GM12878 (cell line): Measurements from ENCODE around the gene UXS1. TPM values are rescaled to one million over a fixed set of nuclear protein-coding genes. Genes with fewer than 3 reads are reported as not detected.

ENCODE experiments used
- ATAC-seq: fragments of 200-7000 bp; cut with Tn5 transposase; 3 replicates; pipeline ENCODE4 v1.9.1; 2020; ENCODE audit warnings: mild to moderate bottlenecking, moderate library complexity
- BruUV-seq: library from RNA; stranded (reverse); fragments of 400-500 nt; replicated peaks from 2 replicates; lab custom pipeline; 2021; lab: Mats Ljungman, UMichigan
- CTCF ChIA-PET: fragments of 300-600 bp; sonication (Branson Sonifier 250); formaldehyde crosslinking; extraction: SDS; loops from one replicate; lab custom pipeline; 2021; ENCODE audit warnings: inconsistent platforms; lab: Yijun Ruan, JAX
- POLR2A ChIA-PET: fragments of 350-600 bp; formaldehyde crosslinking; extraction: SDS; loops from one replicate; lab custom pipeline; 2021; ENCODE audit warnings: inconsistent platforms; lab: Charles Lee
- RAD21 ChIA-PET: fragments of 300-600 bp; sonication (Branson Sonifier 250); formaldehyde crosslinking; loops from one replicate; lab custom pipeline; 2023; ENCODE audit warnings: antibody characterized with exemption; ENCODE audit not compliant: unreplicated experiment; lab: Charles Lee
- SMC1A ChIA-PET: fragments of 300-600 bp; sonication (Branson Sonifier 250); formaldehyde crosslinking; loops from one replicate; lab custom pipeline; 2023; ENCODE audit not compliant: unreplicated experiment, uncharacterized antibody; lab: Charles Lee
- DNase-seq: peaks from one replicate; pipeline ENCODE4 v3.0.0-alpha.2; 2011; ENCODE audit warnings: low read depth, low spot score
- FAIRE-seq: peaks from 3 replicates; lab custom pipeline; 2011; peaks lifted over from hg19 to GRCh38; lab: Jason Lieb, UNC
- H2AFZ ChIP-seq: 2 replicates; pipeline ENCODE4 v1.6.0; 2011; ENCODE audit warnings: low read depth, low read length, control low read depth; ENCODE audit not compliant: control insufficient read depth
- H3K27ac ChIP-seq: 2 replicates; pipeline ENCODE4 v1.5.1; 2011; ENCODE audit warnings: control low read depth; ENCODE audit not compliant: control insufficient read depth, insufficient read depth
- H3K27me3 ChIP-seq, 2 experiments: replicated peaks in 1 of 2; 2 replicates each; pipeline versions ENCODE4 v1.6.0 to v1.6.1; 2011; ENCODE audit warnings: low read length in 1 of 2; ENCODE audit not compliant: control insufficient read depth in 2 of 2, insufficient read depth in 2 of 2
- H3K36me3 ChIP-seq, 2 experiments: 2 replicates each; pipeline ENCODE4 v1.5.1; 2011; ENCODE audit warnings: low read length in 1 of 2; ENCODE audit not compliant: control insufficient read depth in 2 of 2, insufficient read depth in 2 of 2
- H3K4me1 ChIP-seq: 2 replicates; pipeline ENCODE4 v1.6.1; 2011; ENCODE audit warnings: mild to moderate bottlenecking, low read length, moderate library complexity, mixed read lengths; ENCODE audit not compliant: control insufficient read depth, insufficient read depth
- H3K4me2 ChIP-seq: 2 replicates; pipeline ENCODE4 v1.6.0; 2011; ENCODE audit warnings: control low read depth; ENCODE audit not compliant: control insufficient read depth, insufficient read depth
- H3K4me3 ChIP-seq: fragments of 200-600 bp; sonication (generic); 2 replicates; pipeline ENCODE4 v1.5.1; 2016
- H3K79me2 ChIP-seq: 2 replicates; pipeline ENCODE4 v1.6.0; 2011; ENCODE audit warnings: low read length; ENCODE audit not compliant: control insufficient read depth, insufficient read depth
- H3K9ac ChIP-seq: 2 replicates; pipeline ENCODE4 v1.8.0; 2011; ENCODE audit warnings: low read length, control low read depth, mixed read lengths; ENCODE audit not compliant: control insufficient read depth, insufficient read depth
- H3K9me3 ChIP-seq: replicated peaks from 3 replicates; pipeline ENCODE4 v1.5.1; 2011; ENCODE audit warnings: mild to moderate bottlenecking, low read length; ENCODE audit not compliant: control insufficient read depth, insufficient read depth
- H4K20me1 ChIP-seq: 2 replicates; pipeline ENCODE4 v1.6.0; 2011; ENCODE audit not compliant: control insufficient read depth, insufficient read depth
- BACH1 ChIP-seq: fragments of 450-650 bp; IDR thresholded peaks from 2 replicates; pipeline ENCODE4 v1.6.1; 2017; ENCODE audit warnings: mild to moderate bottlenecking, borderline replicate concordance
- MTA3 ChIP-seq: IDR thresholded peaks from 2 replicates; pipeline ENCODE4 v1.6.1; 2012; ENCODE audit warnings: low read length, inconsistent platforms, borderline replicate concordance
- PAX5 ChIP-seq: IDR thresholded peaks from 2 replicates; pipeline ENCODE4 v1.6.1; 2011; ENCODE audit warnings: low read depth, low read length, borderline replicate concordance
- POLR2AphosphoS2 ChIP-seq: IDR thresholded peaks from 2 replicates; pipeline ENCODE4 v1.6.1; 2011; ENCODE audit warnings: low read depth, mild to moderate bottlenecking, low read length, improper control_type of control experiment, moderate library complexity
- RBBP5 ChIP-seq: fragments of 200-600 bp; sonication (generic); conservative IDR thresholded peaks from 2 replicates; pipeline ENCODE4 v1.6.1; 2016
- SKIL ChIP-seq: fragments of 450-650 bp; IDR thresholded peaks from 2 replicates; pipeline ENCODE4 v1.6.1; 2017; ENCODE audit warnings: mild to moderate bottlenecking, low read depth, inconsistent platforms; ENCODE audit not compliant: poor library complexity, severe bottlenecking
- SMAD5 ChIP-seq: IDR thresholded peaks from 2 replicates; pipeline ENCODE4 v1.6.1; 2016; ENCODE audit warnings: antibody characterized with exemption, low read depth
- ZZZ3 ChIP-seq: IDR thresholded peaks from 2 replicates; pipeline ENCODE4 v1.6.1; 2011; ENCODE audit warnings: low read depth; ENCODE audit not compliant: control insufficient read depth, insufficient read length
- WGBS: methylation state at CpG from one replicate; pipeline ENCODE4 v1.1.6; 2016; ENCODE audit warnings: low lambda C conversion rate; ENCODE audit not compliant: insufficient replicate concordance, insufficient coverage; ENCODE audit errors: missing lambda C conversion rate; 5-methylcytosine and 5-hydroxymethylcytosine counted together
- in situ Hi-C: fragments of 300-500 bp; cut with MboI; formaldehyde crosslinking; loops from 9 replicates; pipeline ENCODE4 v1.14.3; 2018; ENCODE audit warnings: mixed read lengths
- intact Hi-C: fragments of 100-400 bp; cut with micrococcal nuclease; formaldehyde crosslinking; loops from one replicate; pipeline ENCODE4 v1.14.2; 2022; ENCODE audit not compliant: unreplicated experiment
- polyA plus RNA-seq, 11 experiments: library from polyadenylated mRNA; depleted of rRNA in 4 of 11; unstranded in 6 of 11; stranded (reverse) in 5 of 11; fragments of >200 nt; fragmentation: Nextera tagmentation in 4 of 11; fragmentation: Illumina TruSeq in 1 of 11; extraction: Ambion mirVana in 4 of 11; extraction: Trizol in 1 of 11; gene quantifications; 1 replicate in 1 of 11; 2 replicates in 10 of 11; pipeline versions ENCODE4 v1.2.1 to v1.2.3, GENCODE V29; 2011 to 2016; ENCODE audit warnings: inconsistent platforms in 2 of 11, missing spikeins in 2 of 11, low read depth in 1 of 11
- total RNA-seq, 4 experiments: library from RNA; depleted of rRNA in 3 of 4; stranded (reverse); fragments of >200 nt in 3 of 4; fragmentation: Illumina TruSeq in 1 of 4; extraction: Trizol in 1 of 4; gene quantifications; 2 replicates each; pipeline versions ENCODE4 v1.2.1 to v1.2.3, GENCODE V29; 2013 to 2021
- TF ChIP-seq, protein P1 (sequence below): IDR thresholded peaks from 2 replicates; pipeline ENCODE4 v1.6.1; 2012; ENCODE audit warnings: low read length, inconsistent platforms
- TF ChIP-seq, protein P2 (sequence below): fragments of 450-650 bp; IDR thresholded peaks from 2 replicates; pipeline ENCODE4 v1.6.1; 2016; ENCODE audit warnings: mild to moderate bottlenecking

Gene UXS1
- total and polyA plus RNA-seq, 10 of the 15 experiments (the other 5 are each of a cell fraction or from before 2014, with no cell fraction given): 6.0 to 25.4 (median 24.0) TPM

- TF ChIP-seq SKIL: no peak
These were observed 6.7 kb downstream of the UXS1 start (continued) for GRCh38 chr2:106187273-106187891.

DNA sequence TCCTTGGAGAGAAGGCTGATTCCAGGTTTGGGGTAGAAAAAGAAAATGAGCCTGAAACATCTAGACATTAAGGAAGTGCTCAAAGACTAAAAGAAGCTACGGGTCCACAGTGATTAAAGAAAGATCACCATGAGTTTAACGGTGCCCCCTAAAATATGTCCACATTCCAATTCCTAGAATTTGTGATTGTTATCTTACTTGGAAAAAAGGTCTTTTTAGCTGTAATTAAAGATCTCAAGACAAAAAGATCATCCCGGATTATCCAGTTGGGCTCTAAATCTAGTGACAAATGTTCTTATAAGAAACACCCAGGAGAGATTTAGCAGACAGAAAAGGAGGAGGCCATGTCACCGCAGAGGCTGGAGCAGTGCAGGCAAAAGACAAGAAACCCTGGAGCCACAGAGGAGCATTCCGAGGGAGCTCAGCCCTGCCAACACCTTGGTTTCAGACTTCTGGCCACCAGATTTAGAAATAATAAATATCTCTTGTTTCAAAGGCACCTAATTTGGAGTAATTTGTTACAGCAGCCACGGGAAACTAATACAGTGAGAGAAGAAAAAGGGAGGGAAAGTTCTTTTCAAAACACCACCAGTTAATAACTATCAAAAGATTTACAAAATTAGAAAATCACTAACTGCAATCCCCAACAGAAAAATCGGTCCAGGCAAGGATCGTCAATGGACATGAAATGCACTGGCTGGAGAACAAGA lies 8.5 kb downstream of the UXS1 start:
- H3K27me3 ChIP-seq: no peaks in the 10 kb centered on the region
- peaks cover 56% of the 10 kb centered on the region for H3K79me2 ChIP-seq
- no peak for ATAC-seq
- no peak overlapping the region for H3K9ac ChIP-seq
- WGBS: 80% methylated on average over 8 of the region's 8 CpGs
- CTCF ChIA-PET: interaction anchor here (0.6 kb wide), 1 partner anchor 361 kb away, joined by 4 read pairs; no protein-coding TSS in a partner anchor
- TF ChIP-seq PAX5: no peak
- TF ChIP-seq POLR2AphosphoS2: no peak
- no peak for TF ChIP-seq SKIL
- TF ChIP-seq MTA3: no peak
- no peak for TF ChIP-seq SMAD5
- TF ChIP-seq ZZZ3: no peak
- TF ChIP-seq RBBP5: no peak
- TF ChIP-seq, protein P1, sequence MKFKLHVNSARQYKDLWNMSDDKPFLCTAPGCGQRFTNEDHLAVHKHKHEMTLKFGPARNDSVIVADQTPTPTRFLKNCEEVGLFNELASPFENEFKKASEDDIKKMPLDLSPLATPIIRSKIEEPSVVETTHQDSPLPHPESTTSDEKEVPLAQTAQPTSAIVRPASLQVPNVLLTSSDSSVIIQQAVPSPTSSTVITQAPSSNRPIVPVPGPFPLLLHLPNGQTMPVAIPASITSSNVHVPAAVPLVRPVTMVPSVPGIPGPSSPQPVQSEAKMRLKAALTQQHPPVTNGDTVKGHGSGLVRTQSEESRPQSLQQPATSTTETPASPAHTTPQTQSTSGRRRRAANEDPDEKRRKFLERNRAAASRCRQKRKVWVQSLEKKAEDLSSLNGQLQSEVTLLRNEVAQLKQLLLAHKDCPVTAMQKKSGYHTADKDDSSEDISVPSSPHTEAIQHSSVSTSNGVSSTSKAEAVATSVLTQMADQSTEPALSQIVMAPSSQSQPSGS: no peak
- TF ChIP-seq, protein P2, sequence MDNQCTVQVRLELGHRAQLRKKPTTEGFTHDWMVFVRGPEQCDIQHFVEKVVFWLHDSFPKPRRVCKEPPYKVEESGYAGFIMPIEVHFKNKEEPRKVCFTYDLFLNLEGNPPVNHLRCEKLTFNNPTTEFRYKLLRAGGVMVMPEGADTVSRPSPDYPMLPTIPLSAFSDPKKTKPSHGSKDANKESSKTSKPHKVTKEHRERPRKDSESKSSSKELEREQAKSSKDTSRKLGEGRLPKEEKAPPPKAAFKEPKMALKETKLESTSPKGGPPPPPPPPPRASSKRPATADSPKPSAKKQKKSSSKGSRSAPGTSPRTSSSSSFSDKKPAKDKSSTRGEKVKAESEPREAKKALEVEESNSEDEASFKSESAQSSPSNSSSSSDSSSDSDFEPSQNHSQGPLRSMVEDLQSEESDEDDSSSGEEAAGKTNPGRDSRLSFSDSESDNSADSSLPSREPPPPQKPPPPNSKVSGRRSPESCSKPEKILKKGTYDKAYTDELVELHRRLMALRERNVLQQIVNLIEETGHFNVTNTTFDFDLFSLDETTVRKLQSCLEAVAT: no peak
- no peak for TF ChIP-seq BACH1
- TF ChIP-seq, all 136 proteins: peak for 0
- FAIRE-seq (no peak), DNase-seq (no peak)
- Histone ChIP-seq H3K27ac (no peak overlapping the region), H3K36me3 (no peaks in the 10 kb centered on the region), H3K9me3 (no peaks in the 10 kb centered on the region), H4K20me1 (no peaks in the 10 kb centered on the region), H3K4me3 (no peak overlapping the region), H3K4me2 (no peak overlapping the region), H2AFZ (no peak overlapping the region), H3K4me1 (peaks cover 18% of the 10 kb centered on the region)
- in situ Hi-C loops: loop anchor here (10.0 kb wide), 1 partner anchor 841 kb away; no protein-coding TSS in a partner anchor
- ChIA-PET SMC1A (interaction anchor here (1.6 kb wide), 1 partner anchor 10 kb away, joined by 5 read pairs; no protein-coding TSS in a partner anchor), POLR2A (no interaction called here), RAD21 (no interaction called here)
- intact Hi-C loops: no loop called here
- BruUV-seq: no TSS peak
